ENCODE results near the gene DENND4C. TPM values are rescaled to one million over a fixed set of nuclear protein-coding genes. Genes with fewer than 3 reads are reported as not detected.
A peak's percentile ranks its signal among the peaks of the same experiment; 100 is the strongest.
"Not testable (repeated sequence)": the region's sequence is repeated elsewhere in the genome, so short reads cannot be mapped to it uniquely, and the experiment has no call there.

DENND4C gene
- total RNA-seq, 4 donors from 2014 or later = 101 to 143 (median 110) TPM

DNA sequence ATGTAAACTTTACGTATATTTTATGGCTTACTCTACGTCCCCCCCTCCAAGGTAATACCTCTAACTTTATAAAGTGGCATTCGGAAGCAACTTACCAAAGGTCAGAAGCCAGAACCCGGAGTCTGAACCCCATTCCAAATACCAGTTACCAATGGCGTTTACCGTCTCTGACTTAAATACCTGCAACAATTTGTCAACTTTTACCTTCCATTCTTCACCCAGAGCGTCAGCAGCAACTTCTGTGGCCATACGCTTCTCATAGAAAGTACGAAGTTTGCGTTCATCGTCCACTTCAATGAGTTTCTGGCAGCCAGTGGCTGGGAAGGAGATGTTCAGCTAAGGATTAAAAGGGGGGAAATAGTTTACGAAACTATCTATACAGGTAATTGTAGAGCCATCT, 148.8 kb downstream of the DENND4C start:
- no peak for DNase-seq
- Histone ChIP-seq H3K27ac (peak overlapping the region; percentile 85 to 96 (median 94)), H3K4me3 (peak overlapping the region; percentile 57 to 83 (median 79)), H3K4me1 (peaks cover 10 to 30% (median 19%) of the 10 kb centered on the region in 4 donors), H3K36me3 (peaks cover 0 to 42% (median 0%) of the 10 kb centered on the region in 4 donors), H3K9me3 (no peaks in the 10 kb centered on the region), H3K27me3 (no peaks in the 10 kb centered on the region)
- intact Hi-C loops (cut with DNase I; ENCODE audit: low total_unique reads) = no loop called here
- in situ Hi-C loops (cut with MboI; ENCODE audit: low pct_ligation_motif_present in 1 of 4, low pct_unique_long_range_greater_than_20kb in 1 of 4, low sequenced_read_pairs in 3 of 4) = loop anchor here in 1 of 4 donors (25.0 kb wide), 1 partner anchor 192 kb away; no protein-coding TSS in a partner anchor
- TF ChIP-seq EP300 (IDR thresholded peaks at IDR 0.05; ENCODE audit: low read depth) (no peak), CTCF (IDR thresholded peaks at IDR 0.05) (no peak)
- 4 to 10% methylated on average over 4 to 12 of the region's 12 CpGs for WGBS, 2 donors (ENCODE audit: low coverage in 1 of 2)

DNA sequence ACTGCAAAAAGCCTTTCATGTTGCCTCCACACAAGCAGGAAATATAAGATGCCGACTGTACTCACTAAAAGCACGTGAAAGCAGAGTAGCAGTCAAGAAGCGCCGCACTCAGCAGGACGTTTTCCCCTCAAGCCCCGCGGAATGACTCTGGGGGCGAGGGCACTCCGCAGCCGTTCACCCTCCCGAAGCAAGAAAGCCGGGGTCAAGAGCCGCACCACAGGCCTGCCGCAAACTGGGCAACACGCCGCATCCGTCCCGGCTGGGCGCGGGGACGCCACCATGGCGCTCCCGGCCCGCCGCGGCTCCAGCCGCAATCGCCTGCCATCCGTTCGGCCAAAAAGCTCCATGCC, 149.2 kb downstream of the DENND4C start:
- 0 to 1% methylated on average over 5 to 30 of the region's 30 CpGs for WGBS, 2 donors (ENCODE audit: low coverage in 1 of 2)
- H3K4me1 ChIP-seq = peaks cover 10 to 30% (median 19%) of the 10 kb centered on the region in 4 donors
- intact Hi-C loops (cut with DNase I; ENCODE audit: low total_unique reads) = no loop called here
- H3K4me3 ChIP-seq = peak overlapping the region; percentile 57 to 83 (median 79)
- peaks cover 0 to 39% (median 0%) of the 10 kb centered on the region in 4 donors for H3K36me3 ChIP-seq
- no peak for TF ChIP-seq POLR2AphosphoS5 (IDR thresholded peaks at IDR 0.05)
- no peak for TF ChIP-seq EP300 (IDR thresholded peaks at IDR 0.05; ENCODE audit: low read depth)
- TF ChIP-seq CTCF (IDR thresholded peaks at IDR 0.05) = no peak
- in situ Hi-C loops (cut with MboI; ENCODE audit: low pct_ligation_motif_present in 1 of 4, low pct_unique_long_range_greater_than_20kb in 1 of 4, low sequenced_read_pairs in 3 of 4) = loop anchor here in 1 of 4 donors (25.0 kb wide), 1 partner anchor 192 kb away; no protein-coding TSS in a partner anchor
- H3K9me3 ChIP-seq = no peaks in the 10 kb centered on the region
- H3K27ac ChIP-seq = peak overlapping the region; percentile 85 to 96 (median 94)
- peak; percentile 42 for DNase-seq
- no peaks in the 10 kb centered on the region for H3K27me3 ChIP-seq

- DNase-seq = no peak
- intact Hi-C loops (cut with DNase I; ENCODE audit: low total_unique reads) (no loop called here), in situ Hi-C loops (cut with MboI; ENCODE audit: low pct_ligation_motif_present in 1 of 4, low pct_unique_long_range_greater_than_20kb in 1 of 4, low sequenced_read_pairs in 3 of 4) (loop anchor here in 1 of 4 donors (25.0 kb wide), 1 partner anchor 193 kb away; no protein-coding TSS in a partner anchor)
- TF ChIP-seq POLR2A (IDR thresholded peaks at IDR 0.05) (no peak), CTCF (IDR thresholded peaks at IDR 0.05) (no peak), EP300 (IDR thresholded peaks at IDR 0.05; ENCODE audit: low read depth) (no peak), POLR2AphosphoS5 (IDR thresholded peaks at IDR 0.05) (no peak)
- H3K36me3 ChIP-seq = peaks cover 0 to 29% (median 0%) of the 10 kb centered on the region in 4 donors
- no peaks in the 10 kb centered on the region for H3K9me3 ChIP-seq
- 40 to 42% methylated on average over 2 to 6 of the region's 6 CpGs for WGBS, 2 donors (ENCODE audit: low coverage in 1 of 2)
- H3K4me3 ChIP-seq = peak overlapping the region; percentile 49 to 83 (median 66)
- H3K27ac ChIP-seq = peak overlapping the region; percentile 85 to 96 (median 94)
- no peaks in the 10 kb centered on the region for H3K27me3 ChIP-seq
- peaks cover 10 to 30% (median 19%) of the 10 kb centered on the region in 4 donors for H3K4me1 ChIP-seq
These were observed 150.3 kb downstream of the DENND4C start for GRCh38 chr9:19380826-19381075.

DNA sequence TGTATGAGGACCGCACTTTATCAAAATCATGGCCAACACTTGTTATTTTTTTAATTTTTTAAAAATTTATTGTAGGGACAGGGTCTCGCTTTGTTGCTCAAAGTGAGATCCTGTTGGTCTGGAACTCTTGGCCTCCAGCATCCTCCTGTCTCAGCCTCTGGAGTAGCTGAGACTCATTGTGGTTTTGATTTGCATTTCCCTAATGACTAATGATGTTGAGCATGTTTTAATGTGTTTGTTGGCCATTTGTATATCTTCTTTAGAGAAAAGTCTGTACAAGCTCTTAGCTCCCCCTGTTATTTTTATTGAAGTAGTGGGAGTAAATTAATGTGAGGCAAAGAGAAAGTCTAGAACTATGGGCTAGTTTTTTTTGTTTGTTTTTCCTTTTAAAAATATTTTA, 151.2 kb downstream of the DENND4C start:
- Histone ChIP-seq H3K36me3 (peaks cover 0 to 20% (median 0%) of the 10 kb centered on the region in 4 donors), H3K4me1 (peaks cover 10 to 30% (median 19%) of the 10 kb centered on the region in 4 donors), H3K27ac (no peak overlapping the region), H3K4me3 (no peak overlapping the region), H3K27me3 (no peaks in the 10 kb centered on the region), H3K9me3 (no peaks in the 10 kb centered on the region)
- TF ChIP-seq CTCF (IDR thresholded peaks at IDR 0.05) = no peak
- TF ChIP-seq POLR2AphosphoS5 (IDR thresholded peaks at IDR 0.05) = no peak
- TF ChIP-seq EP300 (IDR thresholded peaks at IDR 0.05; ENCODE audit: low read depth) = no peak
- TF ChIP-seq POLR2A (IDR thresholded peaks at IDR 0.05) = no peak
- in situ Hi-C loops (cut with MboI; ENCODE audit: low pct_ligation_motif_present in 1 of 4, low pct_unique_long_range_greater_than_20kb in 1 of 4, low sequenced_read_pairs in 3 of 4) (loop anchor here in 1 of 4 donors (25.0 kb wide), 1 partner anchor 194 kb away; no protein-coding TSS in a partner anchor), intact Hi-C loops (cut with DNase I; ENCODE audit: low total_unique reads) (no loop called here)
- 86 to 91% methylated on average over 2 of the region's 2 CpGs for WGBS, 2 donors (ENCODE audit: low coverage in 1 of 2)
- no peak for DNase-seq

DNA sequence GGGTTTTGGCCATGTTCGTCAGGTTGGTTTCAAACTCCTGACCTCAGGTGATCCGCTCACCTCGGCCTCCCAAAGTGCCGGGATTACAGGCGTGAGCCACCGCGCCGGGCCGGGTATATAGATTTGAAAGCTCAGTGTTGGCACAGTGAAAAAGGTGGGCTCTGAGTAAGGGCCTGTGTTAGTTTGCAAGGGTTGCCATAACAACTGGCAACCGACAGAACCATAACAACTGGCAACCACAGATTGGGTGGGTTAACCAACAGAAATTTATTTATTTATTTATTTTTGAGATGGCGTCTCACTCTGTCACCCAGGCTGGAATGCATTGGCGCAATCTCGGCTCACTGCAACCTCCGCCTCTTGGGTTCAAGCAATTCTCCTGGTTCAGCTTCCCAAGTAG, 154.7 kb downstream of the DENND4C start:
- H3K27me3 ChIP-seq; H3K36me3 ChIP-seq; H3K9me3 ChIP-seq; intact Hi-C loops (cut with DNase I; ENCODE audit: low total_unique reads); H3K4me3 ChIP-seq; DNase-seq; H3K4me1 ChIP-seq; H3K27ac ChIP-seq: not testable (repeated sequence)
- WGBS, 2 donors (ENCODE audit: low coverage in 1 of 2) = 97 to 100% methylated on average over 2 to 14 of the region's 14 CpGs
- in situ Hi-C loops (cut with MboI; ENCODE audit: low pct_ligation_motif_present in 1 of 4, low pct_unique_long_range_greater_than_20kb in 1 of 4, low sequenced_read_pairs in 3 of 4) = loop anchor here in 1 of 4 donors (25.0 kb wide), 1 partner anchor 198 kb away; no protein-coding TSS in a partner anchor

Measured in transverse colon (tissue), 4 donors.